Fibroblast of gingiva (primary cell): ENCODE results near the gene LDHD.
A peak's percentile ranks its signal among the peaks of the same experiment; 100 is the strongest.

ENCODE experiments used
- DNase-seq: peaks from one replicate; pipeline ENCODE4 v3.0.0-alpha.2; 2011; ENCODE audit warnings: low read depth

Gene LDHD

DNA sequence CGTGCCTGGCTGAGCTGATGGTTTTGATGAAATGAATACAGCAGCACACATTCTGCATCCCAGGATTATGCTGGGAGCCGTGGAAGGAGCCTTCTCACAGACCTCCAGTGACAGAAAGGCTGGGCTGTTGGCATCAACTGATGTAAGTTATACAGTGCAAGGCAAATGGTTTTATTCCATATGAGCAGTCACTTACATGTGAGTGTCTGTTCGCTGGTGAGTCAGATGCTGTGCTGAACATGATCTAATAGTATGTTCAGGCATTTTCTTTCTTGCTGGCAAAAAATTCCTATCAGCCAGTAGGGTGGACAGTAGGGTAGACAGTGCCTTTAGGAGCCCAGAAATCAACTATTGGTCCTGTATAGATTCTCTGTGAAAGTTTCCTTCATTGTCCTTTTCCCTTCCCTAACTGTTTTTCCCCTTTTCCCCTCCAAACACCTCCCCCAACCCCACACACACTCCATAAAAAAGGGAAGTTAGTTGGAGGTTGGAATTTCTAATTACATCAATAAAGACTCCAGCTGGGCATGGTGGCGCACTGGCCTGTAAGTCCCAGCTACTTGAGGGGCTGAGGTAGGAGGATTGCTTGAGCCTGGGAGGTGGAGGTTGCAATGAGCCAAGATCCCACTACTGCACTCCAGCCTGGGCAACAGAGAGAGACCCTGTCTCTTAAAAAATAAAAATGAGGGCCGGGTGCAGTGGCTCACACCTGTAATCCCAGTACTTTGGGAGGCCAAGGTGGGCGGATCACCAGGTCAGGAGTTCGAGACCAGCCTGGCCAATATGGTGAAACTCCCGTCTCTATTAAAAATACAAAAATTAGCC is 36.2 kb downstream of the LDHD start:
- DNase-seq, result peak; percentile 22

DNA sequence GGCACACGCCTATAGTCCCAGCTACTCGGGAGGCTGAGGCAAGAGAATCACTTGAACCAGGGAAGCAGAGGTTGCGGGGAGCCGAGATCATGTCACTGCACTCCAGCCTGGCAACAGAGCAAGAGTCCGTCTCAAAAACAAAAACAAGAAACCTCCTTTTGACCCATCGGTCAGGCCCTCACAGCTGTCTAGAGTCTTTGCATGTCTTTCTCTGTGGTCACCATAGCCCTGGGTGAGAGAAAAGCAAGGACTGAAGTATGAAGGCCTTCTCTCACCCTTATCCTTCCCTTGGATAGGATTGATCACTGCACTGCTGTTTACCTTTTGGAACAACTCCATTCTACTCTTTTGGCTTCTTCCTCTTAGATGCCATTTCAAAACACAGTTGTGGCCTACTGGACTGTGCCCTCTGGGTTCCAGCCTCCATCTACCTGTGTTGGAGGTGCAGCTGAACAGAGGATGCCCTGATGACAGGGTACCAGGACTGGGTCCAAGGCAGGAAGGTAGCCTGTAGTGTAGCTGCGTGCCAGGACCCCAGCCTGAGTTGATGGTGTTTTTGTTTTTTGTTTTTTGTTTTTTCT is 37.1 kb downstream of the LDHD start:
- DNase-seq, result no peak

DNA sequence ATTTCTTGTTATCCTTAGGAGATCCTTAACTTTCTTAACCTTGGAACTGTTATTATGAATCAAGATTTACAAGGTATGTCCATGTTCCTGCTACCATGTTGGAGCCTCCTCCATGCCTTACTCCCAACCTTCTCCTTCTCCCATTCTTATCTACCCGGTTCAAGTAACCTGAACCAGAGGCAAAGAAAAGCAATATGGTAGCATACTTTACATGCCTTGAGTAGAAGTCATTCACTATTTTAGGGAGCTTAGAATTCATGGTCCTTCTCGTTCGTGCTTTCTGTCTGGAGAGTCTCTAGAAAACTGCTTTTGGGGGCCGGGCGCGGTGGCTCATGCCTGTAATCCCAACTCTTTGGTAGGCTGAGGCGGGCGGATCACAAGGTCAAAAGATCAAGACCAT is 37.7 kb downstream of the LDHD start:
- no peak for DNase-seq

DNA sequence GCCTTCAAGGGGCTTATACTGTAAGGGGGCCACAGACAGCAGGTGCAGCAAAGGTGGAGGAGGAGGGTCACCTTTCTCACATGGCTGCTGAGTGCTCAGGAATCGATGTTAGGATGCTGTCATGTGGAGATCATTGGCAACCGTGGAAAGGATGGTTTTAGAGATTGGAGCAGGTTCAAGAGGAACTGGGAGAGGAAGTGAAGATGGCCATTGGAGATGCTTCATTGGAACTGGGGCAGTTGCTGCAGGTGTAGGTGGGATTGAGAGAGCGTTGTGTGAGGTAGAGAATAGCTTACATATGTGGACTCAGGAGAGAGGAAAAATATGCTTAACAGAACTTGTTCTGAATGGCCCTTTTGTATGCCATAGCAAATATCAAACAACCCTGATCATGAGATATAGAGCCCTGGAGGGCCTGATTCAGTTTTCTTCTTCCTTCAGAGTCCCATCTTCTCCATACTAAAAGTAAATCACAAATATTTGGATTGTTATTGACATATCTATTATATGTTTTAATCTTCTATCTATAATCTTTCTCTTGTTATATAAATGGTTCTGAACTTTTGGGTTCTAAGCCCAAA is 40.8 kb downstream of the LDHD start:
- no peak for DNase-seq

DNA sequence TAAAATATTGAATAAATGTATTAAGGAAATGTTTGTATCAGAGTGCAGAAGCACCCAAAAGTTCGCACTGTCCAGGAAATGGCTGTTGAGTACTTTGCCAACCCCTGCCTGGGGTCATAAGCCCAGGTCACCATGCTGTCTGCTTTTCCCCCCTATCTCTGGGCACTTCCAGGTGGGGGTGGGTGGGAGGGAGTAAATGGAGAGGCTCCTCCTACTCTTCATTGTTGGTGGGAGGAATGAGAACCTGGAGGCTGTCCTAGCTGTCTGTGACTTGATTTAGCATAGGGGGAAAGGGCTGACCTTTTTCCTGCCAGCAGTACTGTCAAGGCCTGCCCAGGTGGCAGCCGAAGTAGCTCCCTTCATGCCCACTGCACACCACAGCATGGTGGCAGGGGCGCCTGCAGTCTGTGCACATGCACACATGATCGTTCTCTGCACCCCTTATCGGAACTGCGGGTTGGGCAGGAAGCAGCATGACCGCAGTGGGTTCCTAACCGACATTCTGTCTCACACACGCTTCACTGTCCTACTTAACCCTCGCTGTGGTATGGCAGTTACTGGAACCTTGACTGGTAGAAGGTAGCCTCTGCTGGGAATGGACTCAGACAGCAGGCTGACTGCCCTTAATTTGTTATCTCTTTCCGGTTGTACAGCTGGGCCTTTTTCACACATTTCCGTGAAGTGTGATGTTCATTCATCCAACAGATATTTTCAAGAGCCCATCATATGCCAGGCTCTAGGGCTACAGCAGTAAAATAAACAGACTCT is 41.5 kb downstream of the LDHD start:
- DNase-seq, result no peak

DNA sequence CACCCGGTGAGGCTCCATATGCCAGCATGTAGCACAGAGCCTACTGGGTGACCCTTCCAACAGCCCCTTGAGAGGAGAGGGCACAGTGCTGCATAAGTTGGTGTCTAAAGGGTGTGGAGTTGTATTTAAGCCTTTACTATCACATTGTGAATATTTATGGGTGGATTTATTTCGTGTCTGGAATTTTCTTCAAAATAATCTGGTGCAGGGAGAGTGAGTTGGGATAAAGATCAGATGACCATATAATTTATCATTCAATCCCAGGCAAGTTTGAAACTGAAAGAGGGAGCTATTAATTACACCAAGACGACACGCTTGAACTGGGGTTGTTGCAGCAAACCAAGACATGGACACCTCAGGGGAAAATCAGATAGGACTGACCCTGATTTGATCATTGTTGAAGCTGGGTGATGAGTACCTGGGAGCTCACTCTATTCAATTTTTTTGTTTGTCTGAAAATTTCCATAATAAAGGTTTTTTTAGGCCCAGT is 42.2 kb downstream of the LDHD start:
- DNase-seq, result no peak

DNA sequence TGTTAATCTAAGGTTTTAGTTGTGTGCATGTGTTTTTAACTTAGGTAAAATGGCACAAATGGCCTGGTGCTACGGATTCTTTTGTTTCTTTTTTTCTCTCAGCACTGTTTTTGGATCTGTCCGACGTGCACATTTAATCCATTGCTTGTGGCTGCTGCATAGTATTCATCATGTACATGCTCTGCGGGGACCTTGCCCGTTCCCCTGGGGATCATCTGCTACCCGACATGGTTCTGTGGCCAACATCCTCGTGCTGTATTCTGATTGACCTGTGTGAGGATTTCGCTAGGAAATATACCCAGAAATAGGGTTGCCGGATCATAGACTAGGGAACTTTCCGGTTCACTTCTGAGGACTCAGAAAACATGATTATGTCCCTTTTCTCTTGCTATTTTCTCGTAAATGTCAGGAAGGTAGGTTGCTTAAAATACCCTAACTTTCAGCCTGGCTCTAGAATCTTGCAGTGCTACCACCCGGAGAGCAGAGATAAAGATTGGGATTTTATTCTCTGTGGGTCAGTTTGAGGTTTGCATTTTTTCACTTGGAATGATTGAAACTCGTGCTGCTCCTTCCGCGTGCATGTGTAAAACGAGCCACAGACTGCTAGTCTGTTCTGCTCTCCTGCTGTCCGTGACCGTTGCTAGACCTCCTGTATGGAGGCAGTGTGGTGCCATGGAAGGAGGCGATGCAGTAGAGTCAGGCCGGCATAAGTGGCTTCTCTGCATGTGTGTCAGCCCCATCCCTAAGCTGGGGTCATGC is 42.9 kb downstream of the LDHD start:
- no peak for DNase-seq

DNA sequence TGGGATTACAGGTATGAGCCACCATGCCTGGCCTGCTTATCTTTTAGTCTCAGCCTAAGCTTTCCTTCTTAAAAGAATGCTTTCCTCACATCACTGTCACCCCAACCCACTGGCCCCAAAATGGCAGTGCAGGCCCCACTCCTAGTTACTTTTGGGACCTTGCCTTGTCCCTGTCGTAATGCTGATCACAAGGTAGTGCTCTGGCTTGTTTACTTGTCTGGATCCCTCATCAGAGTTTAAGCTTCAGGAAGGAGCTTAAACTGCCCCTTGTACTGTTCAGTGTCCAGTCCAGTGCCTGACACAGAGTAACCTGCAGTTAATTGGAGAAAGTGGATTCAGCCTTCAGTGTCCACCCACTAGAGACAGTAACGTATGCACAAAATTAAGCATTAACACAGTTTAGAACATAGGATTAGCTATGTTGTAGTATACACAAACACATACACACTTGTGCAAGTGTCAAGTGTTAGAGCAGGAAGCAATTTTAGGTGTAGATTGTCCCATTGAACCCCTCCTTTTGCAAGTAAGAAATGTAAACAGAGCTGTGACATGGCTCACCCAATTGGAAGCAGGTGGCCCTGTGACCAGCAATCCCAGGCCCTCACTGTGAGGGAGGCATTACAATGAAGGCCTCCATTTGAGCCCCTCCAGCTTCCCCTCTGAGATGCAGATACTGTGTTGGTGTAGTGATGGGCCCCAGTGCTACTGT is 44.2 kb downstream of the LDHD start:
- no peak for DNase-seq

DNA sequence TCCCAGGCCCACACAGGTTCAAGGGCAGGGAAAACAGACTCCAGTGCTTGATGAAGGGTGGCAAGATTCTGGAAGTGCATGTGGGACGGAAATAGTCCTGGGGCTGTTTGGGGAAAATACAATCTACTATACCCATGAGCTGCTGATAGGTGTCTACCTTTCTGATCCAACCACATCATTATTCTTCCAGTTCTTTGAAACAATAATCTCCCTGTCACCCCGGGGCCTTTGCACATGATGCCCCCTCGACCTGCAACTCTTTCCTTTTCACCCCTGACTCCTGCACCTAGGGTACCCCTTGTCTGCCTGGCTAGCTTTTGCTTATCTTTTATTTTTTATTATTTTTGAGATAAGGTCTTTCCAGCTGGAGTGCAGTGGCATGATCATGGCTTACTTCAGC is 45.0 kb downstream of the LDHD start:
- DNase-seq, result no peak

DNA sequence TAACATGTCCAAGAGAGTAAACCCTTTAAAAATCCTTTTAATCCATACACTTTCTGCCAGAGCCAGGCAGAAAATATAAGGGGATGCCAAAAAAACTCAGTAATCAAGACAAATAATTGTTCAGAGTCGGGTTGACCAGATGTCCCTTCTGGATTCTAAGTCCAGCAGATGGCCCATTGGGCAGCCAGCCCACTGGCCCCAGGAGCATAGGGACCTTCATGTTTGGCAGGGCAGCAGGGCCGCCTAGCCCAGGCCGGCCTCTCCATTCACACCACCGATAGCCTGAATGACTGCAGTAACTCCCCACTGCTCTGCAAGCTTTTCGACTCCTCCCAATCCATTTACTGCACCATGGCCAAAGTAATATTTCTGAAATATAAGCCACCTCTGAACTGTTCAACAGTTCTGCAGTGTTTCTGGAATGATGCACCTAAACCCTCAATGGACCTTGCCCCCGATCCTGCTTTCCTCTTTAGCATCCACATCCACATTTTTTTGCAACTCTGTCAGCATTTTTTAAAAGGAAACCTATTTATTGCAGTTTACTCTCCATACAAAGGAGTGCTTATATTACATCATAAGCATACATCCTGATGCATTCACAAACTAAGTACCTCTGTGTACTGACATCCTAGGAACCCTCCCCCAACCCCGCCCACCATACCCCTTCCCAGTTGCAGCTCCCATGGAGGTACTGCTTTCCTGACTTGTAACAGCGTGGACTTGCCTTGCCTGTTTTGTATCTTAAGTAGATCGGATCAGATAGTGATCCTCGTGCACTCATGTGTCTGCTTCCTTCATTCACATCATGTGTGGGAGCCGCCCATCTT is 46.4 kb downstream of the LDHD start:
- no peak for DNase-seq

DNA sequence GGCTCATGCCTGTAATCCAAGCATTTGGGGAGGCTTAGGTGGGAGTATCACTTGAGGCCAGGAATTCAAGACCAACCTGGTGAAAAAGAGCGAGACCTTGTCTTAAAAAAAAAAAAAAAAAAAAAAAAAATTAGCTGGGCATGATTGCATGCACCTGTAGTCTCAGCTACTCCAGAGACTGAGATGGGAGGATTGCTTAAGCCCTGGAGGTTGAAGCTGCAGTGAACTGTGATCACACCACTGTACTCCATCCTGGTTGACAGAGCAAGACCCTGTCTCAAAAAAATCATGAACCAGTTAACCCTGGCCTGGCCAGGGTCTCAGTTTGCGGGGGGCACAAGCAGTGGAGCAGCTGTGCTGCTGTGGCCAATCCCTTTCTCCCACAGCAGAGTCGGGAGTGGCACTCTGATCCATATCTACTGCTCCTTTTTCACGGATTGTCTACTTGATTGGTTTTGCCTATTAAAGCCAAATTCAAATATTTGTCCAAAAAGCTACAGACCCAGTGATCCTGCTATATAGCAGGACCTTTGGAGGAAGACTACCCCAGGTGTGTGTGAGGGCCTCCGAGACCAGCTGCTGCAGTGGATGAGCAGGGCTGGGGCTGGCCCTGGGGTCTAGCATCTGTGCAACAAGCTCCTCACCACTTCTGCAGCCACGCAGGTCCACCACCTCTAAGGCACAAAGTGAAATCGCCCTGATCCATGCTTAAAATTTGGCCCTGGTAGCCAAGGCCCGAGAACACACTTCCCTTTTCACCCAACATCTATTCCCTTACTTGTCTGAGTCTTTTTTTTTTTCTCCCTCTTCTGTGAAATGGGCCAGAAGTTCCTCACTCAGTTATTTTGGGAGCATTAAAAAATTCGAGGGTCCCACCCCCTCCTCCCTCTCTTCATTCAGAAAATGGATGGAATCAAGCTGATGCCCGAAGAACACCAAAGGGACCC is 48.2 kb downstream of the LDHD start:
- DNase-seq, result no peak

DNA sequence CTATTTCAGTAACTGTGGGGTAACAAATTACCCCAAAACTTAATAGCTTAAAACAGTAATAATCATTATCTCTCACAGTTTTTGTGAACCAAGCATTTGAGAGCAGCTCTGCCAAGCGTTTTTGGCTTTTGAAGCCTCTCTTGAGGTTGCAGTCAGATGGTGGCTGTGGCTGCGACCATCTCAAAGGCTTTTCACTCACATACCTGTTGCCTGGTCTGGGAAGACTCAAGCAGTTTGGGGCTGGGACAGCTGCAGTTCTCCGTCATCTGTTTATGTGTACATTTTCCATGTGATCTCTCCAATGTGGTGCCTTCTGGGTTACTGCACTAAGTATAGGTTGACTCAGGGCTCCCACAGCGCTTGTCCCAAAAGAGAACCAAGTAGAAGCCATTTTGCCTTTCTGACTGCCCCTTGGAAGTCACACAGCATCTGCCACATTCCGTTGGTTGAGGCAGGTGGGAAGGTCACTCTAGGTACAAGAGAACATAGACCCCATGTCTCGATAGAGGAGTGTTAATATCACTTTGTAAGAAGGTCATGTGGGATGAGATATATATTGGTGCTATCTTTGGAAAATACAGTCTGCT is 49.6 kb downstream of the LDHD start:
- DNase-seq, result no peak

DNA sequence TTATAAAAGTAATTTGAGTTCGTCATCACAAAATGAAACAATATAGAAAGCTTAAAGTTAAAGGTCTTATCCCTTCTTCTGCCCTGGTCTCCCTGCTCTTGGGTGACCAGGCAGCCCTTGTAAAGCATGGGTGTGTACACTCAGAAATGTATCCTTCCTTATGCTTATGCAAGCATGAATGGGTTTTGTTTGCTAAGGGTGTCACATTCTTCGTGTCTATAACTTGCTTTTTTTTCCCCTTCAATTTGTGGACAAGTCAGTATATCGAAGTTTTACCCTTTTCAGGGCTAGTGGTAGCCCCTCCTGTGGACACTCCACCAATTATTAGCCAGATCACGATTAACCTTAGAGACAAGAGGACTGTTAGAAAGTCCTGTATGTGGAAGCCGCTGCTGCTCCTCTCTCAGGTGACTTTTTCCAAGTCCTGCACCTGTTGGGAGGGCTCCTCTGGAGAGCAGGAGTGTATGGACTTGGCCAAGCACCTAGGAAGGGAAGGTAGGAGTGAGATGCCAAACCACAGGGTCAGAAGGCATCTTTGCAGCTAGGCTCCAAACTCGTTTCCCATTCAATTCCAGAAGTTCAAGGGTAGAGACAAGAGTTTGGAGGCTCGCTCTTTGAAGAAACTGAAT is 50.9 kb downstream of the LDHD start:
- DNase-seq, result no peak

DNA sequence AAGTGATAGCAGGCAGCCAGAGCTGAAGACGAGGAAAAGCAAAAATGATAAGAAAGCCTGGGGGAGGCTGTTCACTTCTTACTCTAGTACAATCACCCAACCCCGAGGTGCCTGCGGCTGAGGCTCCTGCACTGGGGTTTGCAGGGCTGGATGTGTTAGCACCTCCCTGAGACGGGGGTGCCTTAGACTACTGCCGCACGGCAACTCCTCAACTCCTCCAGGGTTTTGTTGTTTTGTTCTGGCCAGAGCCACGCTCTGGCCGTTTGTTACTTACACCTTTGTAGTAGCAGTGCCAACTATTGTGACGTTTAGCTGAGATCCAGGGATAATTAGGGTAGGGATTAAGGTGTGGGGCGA is 51.5 kb downstream of the LDHD start:
- DNase-seq, result no peak

DNA sequence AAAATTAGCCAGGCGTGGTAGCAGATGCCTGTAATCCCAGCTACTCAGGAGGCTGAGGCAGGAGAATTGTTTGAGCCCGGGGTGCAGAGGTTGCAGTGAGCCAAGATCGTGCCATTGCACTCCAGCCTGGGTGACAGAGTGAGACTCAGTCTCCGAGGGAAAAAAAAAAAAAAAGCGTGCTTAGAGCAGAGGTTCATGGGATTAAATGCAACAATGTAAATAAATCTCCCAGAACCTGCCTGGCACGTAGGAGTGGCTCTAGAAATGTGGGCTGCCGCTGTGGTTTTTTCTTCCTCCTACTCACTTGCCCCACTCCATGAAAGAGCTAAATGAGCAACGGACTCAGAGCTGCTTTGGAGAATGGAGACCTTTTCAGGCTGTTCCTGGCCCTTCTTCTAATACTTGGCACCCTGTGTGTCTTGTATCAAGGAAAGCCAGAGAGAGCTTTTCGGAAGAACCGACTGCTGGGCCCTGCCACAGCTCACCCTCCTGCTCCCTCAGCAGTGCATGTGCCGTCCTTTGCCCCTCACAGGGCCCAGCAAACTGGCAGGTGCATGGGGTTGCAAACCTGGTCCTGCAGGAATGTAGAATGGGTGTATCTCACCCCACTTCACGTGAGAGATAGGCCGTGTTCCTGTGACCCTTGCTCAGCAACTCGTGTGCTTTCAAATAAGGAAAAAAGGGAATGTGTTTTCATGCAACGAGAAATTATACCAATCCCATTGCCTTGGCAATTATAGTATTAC is 52.0 kb downstream of the LDHD start:
- DNase-seq, result no peak

DNA sequence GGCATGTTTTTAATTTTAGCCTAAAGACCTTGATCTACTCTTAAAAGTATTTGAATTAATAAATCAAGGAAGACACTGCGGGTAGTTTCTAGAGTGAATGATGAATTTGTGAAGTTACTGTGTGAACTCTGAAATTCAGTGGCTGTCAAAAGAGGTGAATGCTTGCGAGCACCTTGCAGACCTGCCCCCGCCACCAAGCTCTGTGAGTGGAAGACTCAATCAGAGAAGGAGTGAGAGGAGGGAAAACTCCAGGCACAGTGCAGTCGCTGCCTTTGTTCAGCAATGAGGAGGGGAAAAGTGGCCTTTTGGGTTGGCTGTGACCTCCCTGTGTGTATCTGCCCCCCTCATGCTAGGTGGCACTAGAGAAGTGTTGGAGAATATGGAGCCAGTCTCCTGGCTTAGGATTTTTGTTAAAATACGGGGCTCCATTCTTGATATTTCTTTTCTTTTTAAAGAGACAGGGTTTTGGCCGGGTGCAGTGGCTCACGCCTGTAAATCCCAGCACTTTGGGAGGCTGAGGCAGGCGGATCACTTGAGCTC is 53.0 kb downstream of the LDHD start:
- no peak for DNase-seq

DNA sequence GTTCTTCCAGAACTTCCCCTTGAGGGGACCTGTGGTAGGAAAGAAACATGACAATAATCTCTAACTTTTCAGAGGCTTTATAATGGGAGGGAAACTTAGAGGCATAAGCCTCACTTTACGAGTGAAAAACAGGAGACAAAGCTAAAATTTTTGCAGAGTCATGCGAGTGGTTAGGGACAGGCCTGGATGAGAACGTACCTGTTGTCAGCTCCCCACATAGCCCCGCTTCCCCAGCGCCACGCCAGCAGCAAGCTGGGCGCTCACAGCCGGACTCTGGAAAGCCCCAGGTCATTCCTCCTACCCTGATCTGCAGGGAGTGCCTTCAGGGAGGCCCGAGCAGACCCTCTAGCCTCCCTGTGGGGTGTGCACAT is 53.6 kb downstream of the LDHD start:
- no peak for DNase-seq
